Bronchial epithelial cell (primary cell): Measurements from ENCODE around the gene EMC6. TPM values are rescaled to one million over a fixed set of nuclear protein-coding genes. Genes with fewer than 3 reads are reported as not detected.

Source experiments
- DNase-seq: peaks from one replicate; pipeline ENCODE4 v3.0.0-alpha.2; 2010; ENCODE audit warnings: low read depth
- FAIRE-seq: peaks from 2 replicates; lab custom pipeline; 2011; peaks lifted over from hg19 to GRCh38; lab: Jason Lieb, UNC
- H3K27me3 ChIP-seq: 2 replicates; pipeline ENCODE4 v1.5.1; 2011; ENCODE audit warnings: low read length; ENCODE audit not compliant: control insufficient read depth, insufficient read depth
- H3K36me3 ChIP-seq: 2 replicates; pipeline ENCODE4 v1.5.1; 2011; ENCODE audit warnings: low read length; ENCODE audit not compliant: control insufficient read depth, insufficient read depth
- H3K4me3 ChIP-seq: 2 replicates; pipeline ENCODE4 v1.5.1; 2011; ENCODE audit warnings: mild to moderate bottlenecking, low read depth, low read length, control low read depth
- CTCF ChIP-seq: IDR thresholded peaks from 2 replicates; pipeline ENCODE4 v1.5.1; 2011; ENCODE audit warnings: mild to moderate bottlenecking, moderate library complexity, low read length, control low read depth, inconsistent platforms; ENCODE audit not compliant: insufficient read depth, severe bottlenecking
- total RNA-seq: library from RNA; depleted of rRNA; stranded (reverse); fragments of >200 nt; gene quantifications from 2 replicates; pipeline ENCODE4 v1.2.1, GENCODE V29; 2014

Gene EMC6
- total RNA-seq, 1 donor from 2014 or later: 26.1 TPM

DNA sequence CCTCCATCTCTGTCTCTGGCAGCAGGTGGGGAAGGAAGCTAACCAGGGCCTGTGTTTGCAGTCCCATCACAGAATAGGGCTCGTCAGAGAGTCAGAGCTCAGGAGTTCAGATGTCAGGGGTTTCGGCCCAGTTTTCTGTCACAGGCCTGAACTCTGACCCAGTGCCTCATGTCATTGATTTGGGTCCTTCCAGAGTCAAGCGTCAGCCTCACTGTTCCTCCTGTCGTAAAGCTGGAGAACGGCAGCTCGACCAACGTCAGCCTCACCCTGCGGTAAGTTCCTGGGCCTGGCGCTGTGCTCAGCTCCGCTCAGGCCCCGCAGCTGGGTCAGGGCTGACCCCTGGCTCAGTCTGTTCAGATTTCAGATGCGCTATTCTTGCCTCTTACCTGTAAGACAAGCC, 21.4 kb upstream of the EMC6 start:
- no peak for FAIRE-seq
- Histone ChIP-seq H3K4me3 (no peak overlapping the region), H3K36me3 (peaks cover 13% of the 10 kb centered on the region), H3K27me3 (no peaks in the 10 kb centered on the region)
- no peak for TF ChIP-seq CTCF
- DNase-seq: no peak

DNA sequence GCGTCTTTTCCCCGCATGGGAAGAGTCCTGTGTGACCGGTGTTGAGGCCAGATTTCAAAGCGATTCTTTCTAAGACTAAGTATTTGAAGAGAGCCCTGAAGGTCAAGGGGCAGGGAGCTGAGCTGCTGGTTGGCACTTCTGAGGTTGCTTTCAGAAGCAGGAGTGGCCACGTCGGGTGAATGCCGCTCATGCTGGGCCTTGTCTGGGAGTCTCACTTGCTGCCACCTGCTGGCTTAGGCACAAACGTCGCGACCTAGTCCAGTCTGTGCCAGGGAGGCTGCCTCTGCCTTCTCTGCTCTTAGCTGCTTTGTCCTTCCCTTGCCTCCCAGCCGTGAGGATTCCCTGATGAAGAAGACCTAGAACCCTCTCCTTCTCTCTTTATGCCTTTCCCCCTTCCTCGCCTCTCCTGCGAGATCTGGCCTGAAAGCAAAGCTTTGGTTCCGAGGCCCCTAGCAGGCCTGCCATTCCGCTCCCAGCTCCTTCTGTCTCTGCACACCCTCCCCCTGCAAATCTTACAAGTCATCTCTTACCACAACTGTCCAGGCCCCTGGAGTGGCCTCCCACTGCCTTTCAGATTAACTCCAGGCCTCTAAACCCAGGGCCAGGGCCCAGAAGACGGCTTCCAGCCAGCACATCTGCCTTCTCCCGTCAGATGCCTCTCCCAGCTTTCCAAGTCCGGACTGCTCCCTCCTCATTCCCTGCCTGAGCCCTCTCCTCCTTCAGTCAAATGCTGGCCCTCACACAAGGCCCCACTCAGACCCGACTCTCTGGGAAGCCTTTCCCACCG, 20.6 kb upstream of the EMC6 start:
- FAIRE-seq (peak; percentile 87), DNase-seq (peak; percentile 46)
- no peaks in the 10 kb centered on the region for H3K27me3 ChIP-seq
- H3K36me3 ChIP-seq: peaks cover 12% of the 10 kb centered on the region
- peak; percentile 87 for TF ChIP-seq CTCF
- H3K4me3 ChIP-seq: no peak overlapping the region

DNA sequence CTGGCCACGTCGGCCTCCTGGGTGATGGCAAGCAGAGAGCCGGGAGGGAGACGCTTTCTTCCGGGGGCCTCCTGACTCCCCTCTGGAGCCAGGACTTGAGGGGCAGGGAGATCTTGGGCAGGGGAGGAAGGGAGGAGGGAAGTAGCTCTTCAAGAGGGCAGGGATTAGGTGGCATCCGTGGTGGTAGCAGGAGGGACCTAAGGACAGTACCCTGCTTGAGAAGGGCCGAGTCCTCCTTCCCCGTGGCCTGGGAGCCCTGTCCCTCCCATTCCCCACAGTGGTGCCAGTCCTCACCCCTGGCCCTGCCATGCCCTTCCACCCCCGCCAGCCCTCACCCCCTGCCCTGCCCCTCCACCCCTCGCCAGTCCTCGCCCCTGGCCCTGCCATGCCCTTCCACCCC, 12.8 kb upstream of the EMC6 start:
- DNase-seq (no peak), FAIRE-seq (no peak)
- Histone ChIP-seq H3K4me3 (no peak overlapping the region), H3K36me3 (no peaks in the 10 kb centered on the region), H3K27me3 (no peaks in the 10 kb centered on the region)
- no peak for TF ChIP-seq CTCF

DNA sequence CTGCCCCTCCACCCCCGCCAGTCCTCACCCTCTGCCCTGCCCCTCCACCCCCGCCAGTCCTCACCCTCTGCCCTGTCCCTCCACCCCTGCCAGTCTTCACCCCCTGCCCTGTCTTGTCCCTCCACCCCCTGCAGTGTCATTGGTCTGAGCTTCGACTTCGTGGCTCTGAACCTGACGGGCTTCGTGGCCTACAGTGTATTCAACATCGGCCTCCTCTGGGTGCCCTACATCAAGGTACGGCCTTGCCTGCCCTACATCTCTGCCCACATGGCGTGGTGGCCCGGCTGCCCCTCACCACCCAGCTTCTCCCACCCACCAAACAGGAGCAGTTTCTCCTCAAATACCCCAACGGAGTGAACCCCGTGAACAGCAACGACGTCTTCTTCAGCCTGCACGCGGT, 12.3 kb upstream of the EMC6 start:
- no peak for TF ChIP-seq CTCF
- H3K4me3 ChIP-seq: no peak overlapping the region
- no peaks in the 10 kb centered on the region for H3K27me3 ChIP-seq
- no peak for FAIRE-seq
- no peak for DNase-seq
- H3K36me3 ChIP-seq: no peaks in the 10 kb centered on the region

DNA sequence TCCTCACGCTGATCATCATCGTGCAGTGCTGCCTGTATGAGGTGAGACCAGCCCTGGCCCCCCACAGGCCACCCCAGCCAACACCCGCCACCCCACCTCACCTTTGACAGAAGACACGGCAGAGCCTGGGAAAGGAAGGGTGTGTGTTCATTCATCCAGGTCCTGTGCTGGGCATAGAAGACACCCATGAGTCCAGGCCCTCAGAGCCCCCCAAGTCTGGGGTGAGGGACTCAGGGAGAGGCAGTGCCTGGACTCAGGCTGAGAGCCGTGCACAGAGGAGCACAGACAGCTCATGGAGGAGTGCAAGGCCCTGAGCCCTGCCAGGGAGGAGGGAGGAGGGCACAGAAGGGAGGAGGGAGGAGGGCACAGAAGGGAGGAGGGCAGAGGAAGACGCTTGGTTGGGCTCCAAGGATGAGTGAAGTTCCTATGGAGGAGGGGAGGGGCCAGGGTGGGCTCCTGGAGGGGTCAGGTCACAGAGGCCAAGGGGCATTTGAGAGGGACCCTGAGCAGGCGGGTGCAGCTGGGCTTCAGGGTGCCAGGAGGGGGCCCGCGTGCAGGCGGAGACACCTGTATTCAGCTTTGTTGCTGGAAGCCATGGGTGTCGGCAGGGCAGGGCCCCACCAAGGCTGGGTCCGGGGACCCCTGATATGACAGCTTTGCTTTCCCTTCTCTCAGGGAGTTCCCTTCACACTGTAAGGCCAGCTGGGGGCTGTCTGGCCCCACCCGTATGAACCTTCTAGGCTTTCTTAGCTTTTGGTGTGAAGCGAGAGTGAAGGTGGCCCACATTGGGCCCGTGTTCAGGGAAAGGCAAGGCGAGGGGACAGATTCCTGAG, 11.6 kb upstream of the EMC6 start:
- FAIRE-seq (no peak), DNase-seq (no peak)
- Histone ChIP-seq H3K36me3 (no peaks in the 10 kb centered on the region), H3K4me3 (no peak overlapping the region), H3K27me3 (no peaks in the 10 kb centered on the region)
- no peak for TF ChIP-seq CTCF
